AG04450 (cell line): Measurements from ENCODE around the gene CGB5. TPM values are rescaled to one million over a fixed set of nuclear protein-coding genes. Genes with fewer than 3 reads are reported as not detected.

Experiments used
- CTCF ChIA-PET: fragments of 300-600, 350-600 bp; formaldehyde crosslinking; extraction: SDS; loops from one replicate; lab custom pipeline; 2022; ENCODE audit warnings: antibody characterized with exemption, inconsistent platforms; lab: Charles Lee
- POLR2A ChIA-PET: fragments of 350-600 bp; formaldehyde crosslinking; extraction: SDS; loops from one replicate; lab custom pipeline; 2021; ENCODE audit warnings: antibody characterized with exemption, inconsistent platforms; lab: Yijun Ruan, JAX
- DNase-seq: peaks from one replicate; pipeline ENCODE4 v3.0.0-alpha.2; 2011; ENCODE audit warnings: low read depth, low spot score
- H3K27ac ChIP-seq: one replicate; pipeline ENCODE4 v1.5.1; 2012; ENCODE audit warnings: low read depth, low read length, control low read depth
- H3K27me3 ChIP-seq: one replicate; pipeline ENCODE4 v1.6.0; 2012; ENCODE audit warnings: low read length; ENCODE audit not compliant: control insufficient read depth, insufficient read depth
- H3K4me3 ChIP-seq: 2 replicates; pipeline ENCODE4 v1.5.1; 2011; ENCODE audit warnings: mild to moderate bottlenecking, low read depth, low read length, control low read depth
- H3K9me3 ChIP-seq: 2 replicates; pipeline ENCODE4 v1.5.1; 2012; ENCODE audit warnings: low read length; ENCODE audit not compliant: control insufficient read depth, insufficient read depth
- polyA plus RNA-seq: library from polyadenylated mRNA; depleted of rRNA; stranded (reverse); fragments of >200 nt; gene quantifications from 2 replicates; pipeline ENCODE4 v1.2.3, GENCODE V29; 2011
- TF ChIP-seq, protein P1 (sequence below): IDR thresholded peaks from 2 replicates; pipeline ENCODE4 v1.5.1; 2011; ENCODE audit warnings: low read depth, low read length, control low read depth, inconsistent platforms

CGB5 gene
- polyA plus RNA-seq, 1 experiment: not detected

DNA sequence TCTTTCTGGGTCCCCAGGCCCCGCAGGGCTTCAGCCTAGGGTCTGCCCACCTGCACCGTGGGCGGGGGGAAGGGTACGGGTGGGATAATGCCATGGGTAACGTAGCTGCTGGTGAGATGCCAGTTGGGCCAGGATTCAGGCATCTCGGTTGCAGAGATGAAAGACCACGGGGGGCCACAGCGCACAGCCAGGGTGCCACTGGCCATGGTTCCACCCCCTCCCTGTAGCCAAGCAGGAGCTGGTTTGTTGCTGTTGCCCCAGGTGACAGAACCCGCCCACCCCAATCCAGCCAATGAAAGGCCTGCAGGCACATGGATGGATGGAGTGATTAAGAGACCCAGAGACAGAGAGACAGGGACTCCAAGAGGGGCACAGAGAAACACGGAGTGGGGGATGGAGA, 14.9 kb downstream of the CGB5 start:
- TF ChIP-seq, protein P1, sequence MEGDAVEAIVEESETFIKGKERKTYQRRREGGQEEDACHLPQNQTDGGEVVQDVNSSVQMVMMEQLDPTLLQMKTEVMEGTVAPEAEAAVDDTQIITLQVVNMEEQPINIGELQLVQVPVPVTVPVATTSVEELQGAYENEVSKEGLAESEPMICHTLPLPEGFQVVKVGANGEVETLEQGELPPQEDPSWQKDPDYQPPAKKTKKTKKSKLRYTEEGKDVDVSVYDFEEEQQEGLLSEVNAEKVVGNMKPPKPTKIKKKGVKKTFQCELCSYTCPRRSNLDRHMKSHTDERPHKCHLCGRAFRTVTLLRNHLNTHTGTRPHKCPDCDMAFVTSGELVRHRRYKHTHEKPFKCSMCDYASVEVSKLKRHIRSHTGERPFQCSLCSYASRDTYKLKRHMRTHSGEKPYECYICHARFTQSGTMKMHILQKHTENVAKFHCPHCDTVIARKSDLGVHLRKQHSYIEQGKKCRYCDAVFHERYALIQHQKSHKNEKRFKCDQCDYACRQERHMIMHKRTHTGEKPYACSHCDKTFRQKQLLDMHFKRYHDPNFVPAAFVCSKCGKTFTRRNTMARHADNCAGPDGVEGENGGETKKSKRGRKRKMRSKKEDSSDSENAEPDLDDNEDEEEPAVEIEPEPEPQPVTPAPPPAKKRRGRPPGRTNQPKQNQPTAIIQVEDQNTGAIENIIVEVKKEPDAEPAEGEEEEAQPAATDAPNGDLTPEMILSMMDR: no peak
- DNase-seq: no peak
- CTCF ChIA-PET: interaction anchor here (0.7 to 1.3 kb wide), 3 partner anchors 42 to 65 kb away, joined by 3 to 5 read pairs (median 3); partner anchors contain the start of gene RUVBL2
- H3K9me3 ChIP-seq: no peaks in the 10 kb centered on the region; the same call in 1 of the 2 replicates
- peaks cover under 1% of the 10 kb centered on the region for H3K27me3 ChIP-seq
- H3K4me3 ChIP-seq: no peak overlapping the region
- no peak overlapping the region for H3K27ac ChIP-seq
- POLR2A ChIA-PET: interaction anchor here (1.2 kb wide), 1 partner anchor 65 kb away, joined by 3 read pairs; the partner anchor contains the start of genes GYS1 and RUVBL2

DNA sequence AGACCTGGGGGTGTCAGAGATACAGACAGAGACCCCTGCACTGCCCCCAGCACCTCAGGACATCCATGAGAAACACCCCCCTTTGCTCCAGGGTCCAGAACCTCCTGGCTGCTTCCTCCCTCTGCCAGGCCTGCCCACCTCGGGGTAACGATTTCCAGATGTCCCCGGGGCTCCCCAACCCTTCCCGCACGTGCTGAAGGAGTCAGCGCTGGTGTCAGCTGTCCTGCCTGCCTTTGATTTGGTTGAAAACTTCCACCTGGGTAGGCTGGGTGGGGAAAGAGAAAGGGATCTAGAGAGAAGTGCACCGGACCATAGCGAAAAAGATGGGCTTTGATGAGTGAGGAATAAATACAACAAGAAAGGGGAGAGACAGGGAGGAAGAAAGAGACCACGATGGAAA, 15.4 kb downstream of the CGB5 start:
- Histone ChIP-seq H3K27ac (no peak overlapping the region), H3K9me3 (no peaks in the 10 kb centered on the region; the same call in 1 of the 2 replicates), H3K4me3 (no peak overlapping the region), H3K27me3 (peaks cover 5% of the 10 kb centered on the region)
- DNase-seq: no peak
- CTCF ChIA-PET: interaction anchor here (0.6 to 1.0 kb wide), 3 partner anchors 18 to 65 kb away, joined by 3 read pairs; partner anchors contain the start of gene RUVBL2
- TF ChIP-seq, protein P1: no peak
- POLR2A ChIA-PET: no interaction called here

DNA sequence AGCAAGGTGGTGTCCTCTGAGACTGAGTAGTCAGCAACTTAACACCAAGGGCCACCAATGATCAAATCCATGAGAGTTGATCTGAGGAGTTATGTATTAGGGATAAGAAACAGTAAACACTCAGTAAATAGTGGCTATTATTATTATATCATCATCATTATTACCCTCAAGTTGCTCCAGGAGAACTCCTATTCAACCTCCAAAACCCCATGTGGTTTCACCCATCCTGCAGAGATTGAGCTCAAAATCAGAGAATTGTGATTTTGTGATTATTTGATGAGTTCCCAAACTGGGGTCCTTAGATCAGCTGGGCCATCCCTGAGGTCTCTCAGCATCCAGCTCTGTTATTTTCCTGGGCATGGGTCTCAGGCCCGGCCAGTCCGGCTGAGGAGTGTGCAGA, 17.4 kb downstream of the CGB5 start:
- H3K4me3 ChIP-seq: no peak overlapping the region
- no peak for DNase-seq
- POLR2A ChIA-PET: no interaction called here
- CTCF ChIA-PET: interaction anchor here (0.6 kb wide), 1 partner anchor 62 kb away, joined by 3 read pairs; no protein-coding TSS in a partner anchor
- H3K9me3 ChIP-seq: no peaks in the 10 kb centered on the region; the same call in 1 of the 2 replicates
- peaks cover 15% of the 10 kb centered on the region for H3K27me3 ChIP-seq
- no peak overlapping the region for H3K27ac ChIP-seq
- TF ChIP-seq, protein P1: no peak

DNA sequence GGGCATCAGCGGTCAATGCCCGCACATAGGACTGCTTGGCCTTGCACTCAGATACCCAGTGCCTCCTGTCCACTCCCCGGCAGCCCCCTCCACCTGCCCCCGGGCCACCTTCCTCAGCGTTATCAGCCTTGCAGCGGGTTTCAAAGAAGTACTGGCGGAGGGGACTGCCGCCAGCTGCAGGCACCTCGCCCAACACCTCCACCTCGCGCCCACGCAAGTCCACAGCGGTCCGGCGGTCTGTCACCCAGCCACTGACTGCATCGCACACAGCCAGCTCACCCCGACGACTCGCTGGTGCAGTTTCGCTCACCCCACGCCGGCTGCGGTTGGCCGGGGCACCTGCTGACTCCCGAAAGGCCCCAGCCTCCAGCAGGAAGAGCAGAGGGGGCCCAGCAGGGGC, 17.8 kb downstream of the CGB5 start:
- Histone ChIP-seq H3K4me3 (no peak overlapping the region), H3K27ac (no peak overlapping the region), H3K9me3 (no peaks in the 10 kb centered on the region; the same call in 1 of the 2 replicates), H3K27me3 (peaks cover 20% of the 10 kb centered on the region)
- POLR2A ChIA-PET: no interaction called here
- TF ChIP-seq, protein P1: no peak
- CTCF ChIA-PET: no interaction called here
- no peak for DNase-seq

DNA sequence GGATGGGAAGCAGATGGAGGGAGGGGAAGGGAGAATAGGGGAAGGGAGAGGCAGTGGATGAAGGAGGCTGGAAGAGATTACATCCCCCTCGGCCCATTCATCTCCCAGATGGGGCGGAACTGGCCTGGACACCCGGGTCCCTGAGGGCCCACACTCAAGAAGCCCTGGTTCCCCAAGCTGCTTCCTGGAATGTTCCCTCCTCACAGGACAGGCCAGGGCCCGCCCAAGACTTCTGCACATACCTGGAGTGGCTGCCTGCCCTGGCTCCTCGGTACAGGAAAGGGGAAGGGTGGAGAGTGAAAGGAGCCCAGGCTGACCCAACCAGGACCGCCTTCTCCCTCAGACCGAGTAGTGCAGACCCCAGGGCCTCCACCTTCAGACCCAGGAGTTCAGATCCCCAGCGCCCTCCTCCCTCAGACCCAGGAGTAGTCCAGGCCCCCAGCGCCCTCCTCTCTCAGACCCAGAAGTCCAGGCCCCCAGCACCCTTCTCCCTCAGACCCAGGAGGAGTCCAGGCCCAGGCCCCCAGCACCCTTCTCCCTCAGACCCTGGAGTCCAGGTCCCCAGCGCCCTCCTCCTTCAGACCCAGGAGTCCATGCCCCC, 20.5 kb downstream of the CGB5 start:
- peak overlapping the region; percentile 45 for H3K4me3 ChIP-seq
- H3K27ac ChIP-seq: no peak overlapping the region
- peaks cover 3% of the 10 kb centered on the region; the same call in 1 of the 2 replicates for H3K9me3 ChIP-seq
- TF ChIP-seq, protein P1: no peak
- peaks cover 26% of the 10 kb centered on the region for H3K27me3 ChIP-seq
- POLR2A ChIA-PET: interaction anchor here (0.6 kb wide), 1 partner anchor 8 kb away, joined by 3 read pairs; no protein-coding TSS in a partner anchor
- no peak for DNase-seq
- CTCF ChIA-PET: interaction anchor here (1.7 kb wide), 1 partner anchor 34 kb away, joined by 15 read pairs; no protein-coding TSS in a partner anchor
